ENCODE data around the gene RAD23A.
A peak's percentile ranks its signal among the peaks of the same experiment; 100 is the strongest.

The RAD23A gene

DNA sequence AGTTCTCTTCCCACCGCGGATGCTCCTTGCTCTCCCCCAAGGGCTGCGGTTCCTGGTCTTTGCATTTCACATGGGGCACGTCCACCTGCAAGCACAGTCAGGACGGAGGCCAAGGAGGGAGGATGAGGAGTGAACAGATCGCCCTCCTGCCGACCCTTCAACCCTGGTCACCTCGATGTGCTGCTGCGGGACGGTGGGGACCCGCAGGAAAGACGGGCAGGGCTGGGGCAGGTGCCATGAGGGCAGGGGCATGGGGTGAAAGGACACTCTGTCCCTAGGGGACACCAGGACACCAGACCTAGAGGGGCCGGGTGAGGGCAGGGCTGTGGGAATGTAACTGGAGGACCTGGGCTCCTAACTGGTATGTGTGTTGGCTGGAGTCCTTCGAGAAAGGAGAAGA lies 27.4 kb upstream of the RAD23A start:
- Histone ChIP-seq H3K27ac (replicated peaks; ENCODE audit: low read length) (no peak overlapping the region), H3K9ac (ENCODE audit: low read depth, low read length, poor library complexity) (no peak overlapping the region), H3K9me3 (replicated peaks in 1 of 2; ENCODE audit: control insufficient read depth in 2 of 2, insufficient read depth in 1 of 2, low read depth in 1 of 2, low read length in 2 of 2) (peaks cover 0 to 3% of the 10 kb centered on the region in 2 donors), H3K23ac (ENCODE audit: low read depth, low read length, poor library complexity) (no peak overlapping the region), H3K18ac (ENCODE audit: low read length) (peak overlapping the region; percentile 87), H4K8ac (ENCODE audit: low read depth, low read length) (peak overlapping the region; percentile 65), H3K4ac (ENCODE audit: low read length) (no peak overlapping the region), H3K36me3 (replicated peaks in 1 of 2; ENCODE audit: control insufficient read depth in 2 of 2, insufficient read depth in 2 of 2, low read length in 2 of 2) (peaks cover 11 to 17% of the 10 kb centered on the region in 2 donors), H4K91ac (ENCODE audit: low read depth, low read length, poor library complexity) (no peak overlapping the region), H3K14ac (ENCODE audit: low read length) (peak overlapping the region; percentile 21), H2BK12ac (ENCODE audit: low read length) (peak overlapping the region; percentile 41), H2BK120ac (ENCODE audit: low read depth, low read length) (peak overlapping the region; percentile 81), H3K27me3 (ENCODE audit: control insufficient read depth in 3 of 3, insufficient read depth in 3 of 3, low read depth in 1 of 3, low read length in 3 of 3) (peaks cover 0 to 2% (median 0%) of the 10 kb centered on the region in 3 experiments), H3K4me1 (ENCODE audit: control insufficient read depth in 2 of 2, insufficient read depth in 1 of 2, low read depth in 1 of 2, low read length in 2 of 2) (peaks cover 5 to 11% of the 10 kb centered on the region in 2 donors), H2BK15ac (ENCODE audit: low read length) (peak overlapping the region; percentile 81), H2BK5ac (ENCODE audit: low read length) (peak overlapping the region; percentile 39), H2AFZ (ENCODE audit: low read length) (no peak overlapping the region), H2AK5ac (ENCODE audit: low read depth, low read length) (peak overlapping the region; percentile 99), H3K4me3 (ENCODE audit: low read length in 2 of 2) (no peak overlapping the region), H3K79me1 (ENCODE audit: low read depth, low read length) (peaks cover 1% of the 10 kb centered on the region), H3K4me2 (ENCODE audit: insufficient read depth, low read length, poor library complexity, severe bottlenecking) (no peak overlapping the region)
- no CpG with 5 or more reads among the region's 14 CpGs for WGBS, 2 donors (ENCODE audit: extremely low coverage in 2 of 2, insufficient read length in 2 of 2, insufficient replicate concordance in 1 of 2)
- no peak for DNase-seq (ENCODE audit: low spot score)

DNA sequence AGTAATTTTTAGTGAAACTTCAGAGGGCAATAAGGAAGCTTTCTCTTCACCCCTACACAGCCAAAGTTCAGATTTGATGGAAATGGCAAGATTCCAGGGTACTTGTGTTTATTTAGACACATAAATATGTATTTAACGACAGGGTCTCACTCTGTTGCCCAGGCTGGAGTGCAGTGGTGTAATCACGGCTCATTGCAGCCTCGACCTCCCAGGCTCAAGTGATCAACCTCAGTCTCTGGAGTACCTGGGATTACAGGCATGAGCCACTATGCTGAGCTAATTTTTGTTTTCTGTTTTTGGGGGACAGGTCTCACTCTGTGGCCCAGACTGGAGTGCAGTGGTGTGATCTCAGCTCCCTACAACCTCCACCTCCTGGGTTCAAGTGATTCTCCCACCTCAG lies 24.6 kb upstream of the RAD23A start:
- H3K4me2 ChIP-seq (ENCODE audit: insufficient read depth, low read length, poor library complexity, severe bottlenecking), result no peak overlapping the region
- peaks cover 29 to 44% of the 10 kb centered on the region in 2 donors for H3K36me3 ChIP-seq (replicated peaks in 1 of 2; ENCODE audit: control insufficient read depth in 2 of 2, insufficient read depth in 2 of 2, low read length in 2 of 2)
- peaks cover 0 to 2% (median 0%) of the 10 kb centered on the region in 3 experiments for H3K27me3 ChIP-seq (ENCODE audit: control insufficient read depth in 3 of 3, insufficient read depth in 3 of 3, low read depth in 1 of 3, low read length in 3 of 3)
- no peak overlapping the region for H2BK120ac ChIP-seq (ENCODE audit: low read depth, low read length)
- no peak overlapping the region for H3K23ac ChIP-seq (ENCODE audit: low read depth, low read length, poor library complexity)
- H3K9ac ChIP-seq (ENCODE audit: low read depth, low read length, poor library complexity), result no peak overlapping the region
- H3K4ac ChIP-seq (ENCODE audit: low read length), result no peak overlapping the region
- no peak overlapping the region for H4K91ac ChIP-seq (ENCODE audit: low read depth, low read length, poor library complexity)
- no peak overlapping the region for H2AFZ ChIP-seq (ENCODE audit: low read length)
- H3K27ac ChIP-seq (replicated peaks; ENCODE audit: low read length), result no peak overlapping the region
- no peak overlapping the region for H2AK5ac ChIP-seq (ENCODE audit: low read depth, low read length)
- no peak overlapping the region for H2BK15ac ChIP-seq (ENCODE audit: low read length)
- H3K9me3 ChIP-seq (replicated peaks in 1 of 2; ENCODE audit: control insufficient read depth in 2 of 2, insufficient read depth in 1 of 2, low read depth in 1 of 2, low read length in 2 of 2), result peaks cover 0 to 3% of the 10 kb centered on the region in 2 donors
- H3K18ac ChIP-seq (ENCODE audit: low read length), result no peak overlapping the region
- WGBS, 2 donors (ENCODE audit: extremely low coverage in 2 of 2, insufficient read length in 2 of 2, insufficient replicate concordance in 1 of 2), result no CpG with 5 or more reads among the region's 3 CpGs
- no peak overlapping the region for H4K8ac ChIP-seq (ENCODE audit: low read depth, low read length)
- DNase-seq (ENCODE audit: low spot score), result no peak
- H2BK5ac ChIP-seq (ENCODE audit: low read length), result no peak overlapping the region
- H3K79me1 ChIP-seq (ENCODE audit: low read depth, low read length), result peaks cover 1% of the 10 kb centered on the region
- no peak overlapping the region for H2BK12ac ChIP-seq (ENCODE audit: low read length)
- H3K4me1 ChIP-seq (ENCODE audit: control insufficient read depth in 2 of 2, insufficient read depth in 1 of 2, low read depth in 1 of 2, low read length in 2 of 2), result peaks cover 0 to 2% of the 10 kb centered on the region in 2 donors
- H3K14ac ChIP-seq (ENCODE audit: low read length), result no peak overlapping the region
- no peak overlapping the region for H3K4me3 ChIP-seq (ENCODE audit: low read length in 2 of 2)

DNA sequence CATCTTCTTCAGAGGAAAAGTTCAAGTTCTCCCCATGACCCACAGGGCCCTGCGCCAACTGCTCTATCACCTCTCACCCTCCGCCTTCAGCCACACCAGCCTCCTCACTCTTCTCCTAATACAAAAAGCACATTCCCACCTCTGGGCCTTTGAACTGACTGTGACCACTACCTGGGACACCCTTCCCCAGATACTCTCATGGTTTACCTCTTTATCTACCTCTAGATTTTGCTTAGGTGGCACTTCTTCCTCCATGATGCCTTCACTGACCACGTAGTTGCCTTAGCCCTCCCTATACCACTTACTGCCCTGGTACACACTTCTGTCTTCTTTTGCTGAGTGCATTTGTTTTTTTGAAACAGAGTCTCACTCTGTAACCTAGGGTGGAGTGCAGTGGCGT lies 22.7 kb upstream of the RAD23A start:
- no peak overlapping the region for H2AFZ ChIP-seq (ENCODE audit: low read length)
- H3K23ac ChIP-seq (ENCODE audit: low read depth, low read length, poor library complexity), result no peak overlapping the region
- H3K9ac ChIP-seq (ENCODE audit: low read depth, low read length, poor library complexity), result no peak overlapping the region
- H3K4me3 ChIP-seq (ENCODE audit: low read length in 2 of 2), result no peak overlapping the region
- DNase-seq (ENCODE audit: low spot score), result no peak
- H3K9me3 ChIP-seq (replicated peaks in 1 of 2; ENCODE audit: control insufficient read depth in 2 of 2, insufficient read depth in 1 of 2, low read depth in 1 of 2, low read length in 2 of 2), result peaks cover 0 to 3% of the 10 kb centered on the region in 2 donors
- WGBS, 2 donors (ENCODE audit: extremely low coverage in 2 of 2, insufficient read length in 2 of 2, insufficient replicate concordance in 1 of 2), result no CpG with 5 or more reads among the region's 4 CpGs
- H2AK5ac ChIP-seq (ENCODE audit: low read depth, low read length), result no peak overlapping the region
- no peak overlapping the region for H3K18ac ChIP-seq (ENCODE audit: low read length)
- H3K36me3 ChIP-seq (replicated peaks in 1 of 2; ENCODE audit: control insufficient read depth in 2 of 2, insufficient read depth in 2 of 2, low read length in 2 of 2), result peaks cover 37 to 59% of the 10 kb centered on the region in 2 donors
- no peak overlapping the region for H3K14ac ChIP-seq (ENCODE audit: low read length)
- peaks cover 0 to 2% (median 0%) of the 10 kb centered on the region in 3 experiments for H3K27me3 ChIP-seq (ENCODE audit: control insufficient read depth in 3 of 3, insufficient read depth in 3 of 3, low read depth in 1 of 3, low read length in 3 of 3)
- no peak overlapping the region for H4K91ac ChIP-seq (ENCODE audit: low read depth, low read length, poor library complexity)
- H2BK5ac ChIP-seq (ENCODE audit: low read length), result no peak overlapping the region
- no peak overlapping the region for H3K27ac ChIP-seq (replicated peaks; ENCODE audit: low read length)
- peaks cover 0 to 2% of the 10 kb centered on the region in 2 donors for H3K4me1 ChIP-seq (ENCODE audit: control insufficient read depth in 2 of 2, insufficient read depth in 1 of 2, low read depth in 1 of 2, low read length in 2 of 2)
- no peak overlapping the region for H2BK120ac ChIP-seq (ENCODE audit: low read depth, low read length)
- no peak overlapping the region for H2BK12ac ChIP-seq (ENCODE audit: low read length)
- H2BK15ac ChIP-seq (ENCODE audit: low read length), result no peak overlapping the region
- peaks cover 1% of the 10 kb centered on the region for H3K79me1 ChIP-seq (ENCODE audit: low read depth, low read length)
- H4K8ac ChIP-seq (ENCODE audit: low read depth, low read length), result no peak overlapping the region
- no peak overlapping the region for H3K4me2 ChIP-seq (ENCODE audit: insufficient read depth, low read length, poor library complexity, severe bottlenecking)
- H3K4ac ChIP-seq (ENCODE audit: low read length), result no peak overlapping the region

DNA sequence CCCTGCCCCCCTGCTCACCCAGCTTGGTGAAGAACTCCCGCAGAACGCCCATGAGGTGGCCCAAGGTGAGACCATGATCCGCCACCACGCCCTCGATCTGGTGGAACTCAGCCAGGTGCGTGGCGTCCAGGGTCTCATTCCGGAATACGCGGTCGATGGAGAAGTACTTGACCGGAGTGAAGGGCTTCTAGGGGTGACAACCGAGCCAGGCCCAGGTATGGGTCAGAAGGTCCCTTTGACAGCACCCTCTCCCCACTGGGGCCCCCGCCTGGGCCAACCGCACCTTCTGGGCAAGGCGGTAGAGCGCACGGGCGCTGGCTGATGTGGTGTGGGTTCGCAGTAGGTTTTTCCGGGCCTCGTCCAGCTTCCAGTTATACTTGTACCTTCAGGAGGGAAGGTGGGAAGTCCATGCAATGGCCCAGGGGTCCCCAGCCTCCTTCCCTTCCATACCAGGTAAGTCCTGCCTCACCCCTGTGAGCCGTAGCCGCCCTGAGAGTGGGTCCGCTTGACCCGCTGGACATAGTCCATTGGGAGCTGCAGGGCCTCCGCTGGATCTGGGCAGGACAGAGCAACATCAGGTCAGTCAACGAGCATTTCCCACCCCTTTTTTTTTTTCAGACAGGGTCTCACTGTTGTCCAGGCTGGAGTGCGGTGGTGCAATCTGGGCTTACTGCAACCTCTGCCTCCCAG lies 20.9 kb upstream of the RAD23A start:
- Histone ChIP-seq H2AK5ac (ENCODE audit: low read depth, low read length) (no peak overlapping the region), H3K4me2 (ENCODE audit: insufficient read depth, low read length, poor library complexity, severe bottlenecking) (no peak overlapping the region), H2BK5ac (ENCODE audit: low read length) (peak overlapping the region; percentile 24), H3K36me3 (replicated peaks in 1 of 2; ENCODE audit: control insufficient read depth in 2 of 2, insufficient read depth in 2 of 2, low read length in 2 of 2) (peaks cover 49 to 75% of the 10 kb centered on the region in 2 donors), H3K14ac (ENCODE audit: low read length) (no peak overlapping the region), H3K27me3 (ENCODE audit: control insufficient read depth in 3 of 3, insufficient read depth in 3 of 3, low read depth in 1 of 3, low read length in 3 of 3) (no peaks in the 10 kb centered on the region), H3K4ac (ENCODE audit: low read length) (no peak overlapping the region), H2BK15ac (ENCODE audit: low read length) (no peak overlapping the region), H3K79me1 (ENCODE audit: low read depth, low read length) (no peaks in the 10 kb centered on the region), H4K8ac (ENCODE audit: low read depth, low read length) (no peak overlapping the region), H3K18ac (ENCODE audit: low read length) (no peak overlapping the region), H3K23ac (ENCODE audit: low read depth, low read length, poor library complexity) (no peak overlapping the region), H3K27ac (replicated peaks; ENCODE audit: low read length) (no peak overlapping the region), H4K91ac (ENCODE audit: low read depth, low read length, poor library complexity) (no peak overlapping the region), H3K4me1 (ENCODE audit: control insufficient read depth in 2 of 2, insufficient read depth in 1 of 2, low read depth in 1 of 2, low read length in 2 of 2) (no peaks in the 10 kb centered on the region), H2BK120ac (ENCODE audit: low read depth, low read length) (no peak overlapping the region), H3K4me3 (ENCODE audit: low read length in 2 of 2) (no peak overlapping the region), H2BK12ac (ENCODE audit: low read length) (no peak overlapping the region), H3K9ac (ENCODE audit: low read depth, low read length, poor library complexity) (no peak overlapping the region), H3K9me3 (replicated peaks in 1 of 2; ENCODE audit: control insufficient read depth in 2 of 2, insufficient read depth in 1 of 2, low read depth in 1 of 2, low read length in 2 of 2) (no peaks in the 10 kb centered on the region), H2AFZ (ENCODE audit: low read length) (no peak overlapping the region)
- WGBS, 2 donors (ENCODE audit: extremely low coverage in 2 of 2, insufficient read length in 2 of 2, insufficient replicate concordance in 1 of 2), result no CpG with 5 or more reads among the region's 29 CpGs
- no peak for DNase-seq (ENCODE audit: low spot score)

All from neuronal stem cell (in vitro differentiated cells).